K562 (cell line): Measurements from ENCODE around the gene TTC9C. TPM values are rescaled to one million over a fixed set of nuclear protein-coding genes. Genes with fewer than 3 reads are reported as not detected.
"Not testable (repeated sequence)": the region's sequence is repeated elsewhere in the genome, so short reads cannot be mapped to it uniquely, and the experiment has no call there.

ENCODE experiments used
- ATAC-seq: fragments of 200-7000 bp; cut with Tn5 transposase; 3 replicates; pipeline ENCODE4 v1.9.1; 2020; ENCODE audit warnings: moderate library complexity
- BruUV-seq: library from RNA; stranded (reverse); fragments of 400-500 nt; replicated peaks from 2 replicates; lab custom pipeline; 2021; lab: Mats Ljungman, UMichigan
- CTCF ChIA-PET: fragments of 300-600 bp; formaldehyde crosslinking; extraction: SDS; loops from one replicate; lab custom pipeline; 2021; ENCODE audit warnings: low intra/inter-chr PET ratio; lab: Yijun Ruan, JAX
- POLR2A ChIA-PET: fragments of 300-600, 350-650 bp; sonication (Branson Sonifier 250); formaldehyde crosslinking; extraction: SDS; loops from one replicate; lab custom pipeline; 2021; ENCODE audit warnings: antibody characterized with exemption, inconsistent platforms; lab: Yijun Ruan, JAX
- DNase-seq, 4 experiments: peaks; one replicate each; pipeline versions ENCODE4 v3.0.0 to v3.0.0-alpha.2; 2011 to 2018; ENCODE audit warnings: low spot score in 3 of 4, mixed read lengths in 3 of 4; ENCODE audit errors: extremely low read depth in 1 of 4
- FAIRE-seq: peaks from 2 replicates; lab custom pipeline; 2011; peaks lifted over from hg19 to GRCh38; lab: Jason Lieb, UNC
- H2AFZ ChIP-seq: 2 replicates; pipeline ENCODE4 v1.6.0; 2011; ENCODE audit warnings: low read depth, low read length, control low read depth, inconsistent platforms
- H3K27ac ChIP-seq: fragments of 200-600 bp; 3 replicates; pipeline ENCODE4 v1.8.0; 2011; ENCODE audit warnings: low read depth, mild to moderate bottlenecking, control low read depth, inconsistent platforms, low read length, moderate library complexity, mixed read lengths; ENCODE audit errors: extremely low read depth
- H3K27me3 ChIP-seq, 2 experiments: fragments of 300-600 bp in 1 of 2; 2 replicates in 1 of 2; 3 replicates in 1 of 2; pipeline versions ENCODE4 v1.6.0 to v1.8.0; 2011; ENCODE audit warnings: inconsistent platforms in 2 of 2, low read length in 2 of 2, mild to moderate bottlenecking in 1 of 2, mixed read lengths in 1 of 2, moderate library complexity in 1 of 2; ENCODE audit not compliant: control insufficient read depth in 2 of 2, insufficient read depth in 2 of 2
- H3K36me3 ChIP-seq: fragments of 300-600 bp; 3 replicates; pipeline ENCODE4 v1.8.0; 2011; ENCODE audit warnings: mild to moderate bottlenecking, low read length, inconsistent platforms; ENCODE audit not compliant: control insufficient read depth, insufficient read depth
- H3K4me1 ChIP-seq, 2 experiments: fragments of 200-600 bp in 1 of 2; replicated peaks in 1 of 2; 2 replicates in 1 of 2; 3 replicates in 1 of 2; pipeline versions ENCODE4 v1.5.1 to v1.8.0; 2011; ENCODE audit warnings: inconsistent platforms in 2 of 2, low read length in 2 of 2, mild to moderate bottlenecking in 1 of 2, mixed read lengths in 1 of 2, moderate library complexity in 1 of 2; ENCODE audit not compliant: control insufficient read depth in 2 of 2, insufficient read depth in 2 of 2
- H3K4me2 ChIP-seq: 2 replicates; pipeline ENCODE4 v1.6.1; 2011; ENCODE audit warnings: low read length, control low read depth, inconsistent platforms, mixed read lengths; ENCODE audit not compliant: insufficient read depth
- H3K4me3 ChIP-seq: fragments of 200-600 bp; sonication (generic), shearing (Covaris generic); 2 replicates; pipeline ENCODE4 v1.5.1; 2016; ENCODE audit warnings: control low read depth, inconsistent platforms
- H3K79me2 ChIP-seq: fragments of 200-600 bp; 3 replicates; pipeline ENCODE4 v1.8.0; 2011; ENCODE audit warnings: low read length, inconsistent platforms; ENCODE audit not compliant: control insufficient read depth, insufficient read depth
- H3K9ac ChIP-seq, 2 experiments: 2 replicates each; pipeline versions ENCODE4 v1.6.0 to v1.6.1; 2011; ENCODE audit warnings: low read depth in 2 of 2, low read length in 2 of 2, control low read depth in 1 of 2, inconsistent platforms in 1 of 2, mild to moderate bottlenecking in 1 of 2, mixed read lengths in 1 of 2; ENCODE audit not compliant: insufficient read depth in 1 of 2
- H3K9me1 ChIP-seq: one replicate; pipeline ENCODE4 v1.6.0; 2011; ENCODE audit warnings: inconsistent platforms, mild to moderate bottlenecking, low read length, moderate library complexity; ENCODE audit not compliant: control insufficient read depth, insufficient read depth
- H3K9me3 ChIP-seq: replicated peaks from 2 replicates; pipeline ENCODE4 v1.5.1; 2011; ENCODE audit warnings: low read depth, low read length, inconsistent platforms; ENCODE audit not compliant: control insufficient read depth, insufficient read depth
- H4K20me1 ChIP-seq: replicated peaks from 2 replicates; pipeline ENCODE4 v1.6.1; 2011; ENCODE audit warnings: low read length, inconsistent platforms, mixed read lengths; ENCODE audit not compliant: control insufficient read depth, insufficient read depth
- CSDE1 ChIP-seq, 2 experiments: fragments of 450-650 bp; IDR thresholded peaks; 2 replicates each; pipeline ENCODE4 v1.6.1; 2016; ENCODE audit warnings: mild to moderate bottlenecking in 1 of 2
- ELK3 ChIP-seq: fragments of 450-650 bp; formaldehyde crosslinking; IDR thresholded peaks from 2 replicates; pipeline ENCODE4 v1.4.0; 2020; ENCODE audit warnings: mild to moderate bottlenecking
- HBP1 ChIP-seq: fragments of 450-650 bp; formaldehyde crosslinking; IDR thresholded peaks from 2 replicates; pipeline ENCODE4 v1.4.0; 2022; ENCODE audit warnings: missing genetic modification characterization
- HCFC1 ChIP-seq: IDR thresholded peaks from 2 replicates; pipeline ENCODE4 v1.6.1; 2012; ENCODE audit warnings: low read depth, low read length, improper control_type of control experiment
- ILF3 ChIP-seq: fragments of 450-650 bp; IDR thresholded peaks from 2 replicates; pipeline ENCODE4 v1.6.1; 2018; ENCODE audit warnings: antibody characterized with exemption, mild to moderate bottlenecking, moderate library complexity, borderline replicate concordance
- POLR2AphosphoS2 ChIP-seq: IDR thresholded peaks from 2 replicates; pipeline ENCODE4 v1.6.1; 2012; ENCODE audit warnings: low read length, improper control_type of control experiment
- PTBP1 ChIP-seq: fragments of 200-400 bp; formaldehyde crosslinking; IDR thresholded peaks from 2 replicates; pipeline ENCODE4 v1.6.1; 2017; ENCODE audit warnings: low read depth, low read length
- SMAD1 ChIP-seq: fragments of 150-350 bp; IDR thresholded peaks from 2 replicates; pipeline ENCODE4 v1.6.1; 2014; ENCODE audit warnings: low read length, low read depth; ENCODE audit not compliant: partially characterized antibody
- ZFP91 ChIP-seq: sonication (generic); formaldehyde crosslinking; IDR thresholded peaks from 2 replicates; pipeline ENCODE4 v1.8.0; 2022; ENCODE audit warnings: mild to moderate bottlenecking, missing genetic modification reagents
- ZNF778 ChIP-seq: fragments of 450-650 bp; formaldehyde crosslinking; IDR thresholded peaks from 2 replicates; pipeline ENCODE4 v1.4.0; 2020; ENCODE audit warnings: mild to moderate bottlenecking, moderate library complexity
- WGBS: fragments of 100-300 bp; shearing (Covaris generic); methylation state at CpG from one replicate; pipeline ENCODE4 v1.1.6; 2016; ENCODE audit warnings: low coverage, mixed read lengths; ENCODE audit not compliant: insufficient coverage; ENCODE audit errors: missing lambda C conversion rate; 5-methylcytosine and 5-hydroxymethylcytosine counted together
- in situ Hi-C: fragments of 300-500 bp; cut with MboI; formaldehyde crosslinking; loops from 4 replicates; pipeline ENCODE4 v1.15.0; 2018; ENCODE audit warnings: inconsistent platforms, mixed read lengths
- intact Hi-C: fragments of 100-400 bp; cut with micrococcal nuclease; formaldehyde crosslinking; loops from 2 replicates; pipeline ENCODE4 v1.14.2; 2022
- polyA plus RNA-seq, 8 experiments: library from polyadenylated mRNA; depleted of rRNA in 4 of 8; stranded (reverse) in 5 of 8; unstranded in 3 of 8; fragments of >200 nt; fragmentation: Nextera tagmentation in 2 of 8; fragmentation: Illumina TruSeq in 1 of 8; extraction: Ambion mirVana in 2 of 8; extraction: Trizol in 1 of 8; gene quantifications; 2 replicates each; pipeline versions ENCODE4 v1.2.1 to v1.2.3, GENCODE V29; 2011 to 2014; ENCODE audit warnings: inconsistent platforms in 1 of 8, missing spikeins in 1 of 8
- total RNA-seq, 7 experiments: library from RNA; depleted of rRNA in 6 of 7; stranded (reverse); fragments of >200 nt in 6 of 7; fragmentation: Illumina TruSeq in 2 of 7; extraction: Trizol in 2 of 7; gene quantifications; 2 replicates each; pipeline versions ENCODE4 v1.2.1 to v1.2.3, GENCODE V29; 2011 to 2021; ENCODE audit warnings: low replicate concordance in 1 of 7

The TTC9C gene
- total and polyA plus RNA-seq, 9 of the 15 experiments (the other 6 are each of a cell fraction or from before 2014, with no cell fraction given) = 32.8 to 59.0 (median 37.1) TPM

- peaks cover 17% of the 10 kb centered on the region; the same call in 1 of the 3 replicates for H3K36me3 ChIP-seq
- H3K9ac ChIP-seq = no peak overlapping the region; a peak in 1 of 4 replicates
- H3K79me2 ChIP-seq = peaks cover 12% of the 10 kb centered on the region
- no TSS peak for BruUV-seq
- H3K27me3 ChIP-seq = no peaks in the 10 kb centered on the region
- no peak overlapping the region for H3K4me3 ChIP-seq
- CTCF ChIA-PET = no interaction called here
- 62% methylated on average over 9 of the region's 9 CpGs for WGBS
- POLR2A ChIA-PET = interaction anchor here (0.7 to 1.4 kb wide), 5 partner anchors 11 to 174 kb away, joined by 3 to 4 read pairs (median 3); partner anchors contain the start of genes EEF1G and POLR2G
- intact Hi-C loops (no loop called here), in situ Hi-C loops (no loop called here)
- ATAC-seq = no peak
- no peaks in the 10 kb centered on the region for H3K9me3 ChIP-seq
- no peak overlapping the region for H3K4me2 ChIP-seq
- H4K20me1 ChIP-seq = no peaks in the 10 kb centered on the region
- no peak overlapping the region for H3K27ac ChIP-seq
- H3K9me1 ChIP-seq = no peaks in the 10 kb centered on the region
- DNase-seq = no peak
- TF ChIP-seq SMAD1 (no peak), ELK3 (CRISPR knock-in tag) (no peak), ZFP91 (CRISPR knock-in tag) (no peak), HCFC1 (no peak), CSDE1 (IDR thresholded peaks at IDR 0.05) (no peak), POLR2AphosphoS2 (no peak), ZNF778 (CRISPR knock-in tag) (no peak), HBP1 (no peak), ILF3 (no peak), PTBP1 (no peak)
- H3K4me1 ChIP-seq = peaks cover 2 to 9% of the 10 kb centered on the region in 2 experiments; a peak in 3 of 5 replicates
- no peak overlapping the region for H2AFZ ChIP-seq
- no peak for FAIRE-seq
Observed at GRCh38 chr11:62747475-62748160, 19.3 kb downstream of the TTC9C start.

GRCh38 chr11:62749931-62750330, 21.6 kb downstream of the TTC9C start:
- Histone ChIP-seq H3K79me2 (peaks cover 22% of the 10 kb centered on the region), H3K36me3 (peaks cover 20% of the 10 kb centered on the region; the same call in 1 of the 3 replicates), H3K4me1 (peaks cover 9 to 25% of the 10 kb centered on the region in 2 experiments; a peak in 4 of 5 replicates)
- BruUV-seq, CTCF ChIA-PET, DNase-seq, ATAC-seq, FAIRE-seq, in situ Hi-C loops, intact Hi-C loops, POLR2A ChIA-PET, H3K27me3 ChIP-seq, H3K4me3 ChIP-seq, H3K9me3 ChIP-seq, H3K9me1 ChIP-seq, H3K4me2 ChIP-seq, H2AFZ ChIP-seq, H3K9ac ChIP-seq, H3K27ac ChIP-seq, H4K20me1 ChIP-seq: not testable (repeated sequence)
- WGBS = 86% methylated on average over 5 of the region's 5 CpGs
